HG03354 (cell line): ENCODE results near the gene SGF29.
"Not testable (repeated sequence)": the region's sequence is repeated elsewhere in the genome, so short reads cannot be mapped to it uniquely, and the experiment has no call there.

Source experiments
- ATAC-seq: cut with Tn5 transposase; IDR thresholded peaks from one replicate; pipeline ENCODE4 v1.9.1; 2021; ENCODE audit warnings: mild to moderate bottlenecking; ENCODE audit not compliant: unreplicated experiment, poor library complexity, severe bottlenecking

SGF29 gene

GRCh38 chr16:28636093-28636823, 82.5 kb downstream of the SGF29 start:
- ATAC-seq: not testable (repeated sequence)

DNA sequence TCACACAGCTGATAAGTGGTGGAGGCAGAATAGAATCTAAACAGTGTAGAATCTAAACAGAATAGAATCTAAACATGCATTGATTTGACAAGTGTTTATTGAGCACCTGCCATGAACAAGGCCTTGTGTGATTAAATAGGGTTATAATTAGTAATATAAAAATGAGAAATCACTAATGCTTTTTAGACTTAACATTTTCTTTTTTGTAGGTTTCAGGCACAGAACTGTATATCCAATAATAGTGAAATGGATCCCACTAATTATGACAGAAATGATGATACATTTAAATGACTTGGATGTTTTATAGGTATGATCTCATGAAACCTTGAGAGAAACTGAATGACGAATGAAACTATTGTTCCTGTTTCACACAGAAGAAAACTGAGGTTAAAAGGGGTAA, 84.0 kb downstream of the SGF29 start, which contains the start of gene NPIPB8:
TSS of gene NPIPB8 (plus strand) at position 301 of the 400 bp plus-strand sequence. CDS start 296 bp downstream, outside the sequence.
- not testable (repeated sequence) for ATAC-seq

DNA sequence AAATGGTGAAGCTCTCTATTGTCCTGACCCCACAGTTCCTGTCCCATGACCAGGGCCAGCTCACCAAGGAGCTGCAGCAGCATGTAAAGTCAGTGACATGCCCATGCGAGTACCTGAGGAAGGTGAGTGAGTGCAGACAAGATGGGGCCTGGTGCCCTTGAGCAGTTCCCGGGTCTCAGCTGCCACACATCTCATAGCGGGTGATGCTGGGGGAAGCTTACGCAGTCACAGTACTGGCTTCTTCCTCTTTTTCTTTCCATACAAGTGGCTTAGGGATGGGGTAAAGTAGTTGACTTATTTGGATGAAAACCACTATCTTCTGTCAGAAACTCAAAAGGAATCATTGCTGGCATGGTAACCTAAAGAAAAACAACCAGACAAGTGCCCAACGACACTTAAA, 84.6 kb downstream of the SGF29 start:
- not testable (repeated sequence) for ATAC-seq

GRCh38 chr16:28639959-28640358, 86.2 kb downstream of the SGF29 start:
- ATAC-seq: not testable (repeated sequence)
